ENCODE measurements around the gene DAPK2.
A peak's percentile ranks its signal among the peaks of the same experiment; 100 is the strongest.

The DAPK2 gene

DNA sequence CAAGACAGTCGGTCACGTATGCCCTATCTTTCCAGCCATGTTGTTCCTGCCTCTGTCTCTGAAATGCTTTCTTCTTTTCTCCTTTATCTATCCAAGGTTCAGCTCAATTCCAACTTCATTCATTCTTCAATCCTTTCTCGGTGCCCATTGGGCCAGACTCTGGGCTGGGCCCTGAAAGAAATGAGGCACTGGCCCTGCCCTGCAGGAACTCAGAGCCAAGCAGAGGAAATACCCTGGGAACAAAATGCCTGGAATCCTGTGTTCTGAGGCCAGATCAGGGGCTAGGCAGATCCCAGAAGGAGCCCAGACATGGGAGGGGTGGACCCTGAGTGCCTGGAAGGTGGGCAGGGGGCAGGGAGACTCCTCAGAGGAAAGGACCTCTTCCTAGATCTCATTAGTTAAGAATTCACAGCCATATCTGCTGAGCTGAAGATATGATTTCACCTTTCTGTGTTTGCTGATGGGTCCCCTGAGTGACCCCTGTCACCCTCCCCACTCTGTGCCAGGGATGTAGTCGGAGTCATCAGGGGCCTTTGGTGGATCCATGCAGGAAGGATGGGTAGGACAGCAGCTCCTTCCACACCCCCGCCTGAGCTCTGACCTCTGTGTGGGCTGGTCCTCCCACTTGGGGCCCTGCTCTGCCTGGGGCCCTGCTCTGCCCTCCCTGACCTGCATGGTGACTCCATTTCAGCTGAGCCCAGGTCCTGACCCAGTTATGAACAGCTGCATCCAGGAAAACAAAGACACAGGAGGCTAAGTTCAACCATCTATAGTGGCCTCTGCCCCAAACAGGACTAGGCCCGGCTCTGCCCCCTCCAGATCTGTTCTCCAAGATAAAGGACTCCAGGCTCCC is 5.3 kb upstream of the DAPK2 start:
- TF ChIP-seq CTCF (IDR thresholded peaks at IDR 0.05; ENCODE audit: borderline replicate concordance, insufficient read depth, low read depth, low read length): no peak
- no peak overlapping the region for H3K4me3 ChIP-seq (ENCODE audit: low read depth, low read length)

DNA sequence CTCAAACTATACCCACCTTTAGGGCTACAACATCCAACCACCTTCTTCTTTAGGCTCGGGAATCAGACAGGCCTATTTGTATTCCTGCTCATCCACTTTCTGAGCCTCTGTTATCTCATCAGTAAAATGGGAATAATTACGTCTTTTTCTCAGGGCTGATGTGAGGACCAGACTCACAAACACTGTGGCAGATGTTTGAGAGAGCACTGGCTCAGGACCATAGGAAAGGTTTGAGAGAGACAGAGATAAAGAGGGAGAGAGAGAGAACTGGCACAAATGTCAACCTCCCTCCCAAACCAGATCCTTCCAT is 4.8 kb upstream of the DAPK2 start:
- no peak for TF ChIP-seq CTCF (IDR thresholded peaks at IDR 0.05; ENCODE audit: borderline replicate concordance, insufficient read depth, low read depth, low read length)
- no peak overlapping the region for H3K4me3 ChIP-seq (ENCODE audit: low read depth, low read length)

DNA sequence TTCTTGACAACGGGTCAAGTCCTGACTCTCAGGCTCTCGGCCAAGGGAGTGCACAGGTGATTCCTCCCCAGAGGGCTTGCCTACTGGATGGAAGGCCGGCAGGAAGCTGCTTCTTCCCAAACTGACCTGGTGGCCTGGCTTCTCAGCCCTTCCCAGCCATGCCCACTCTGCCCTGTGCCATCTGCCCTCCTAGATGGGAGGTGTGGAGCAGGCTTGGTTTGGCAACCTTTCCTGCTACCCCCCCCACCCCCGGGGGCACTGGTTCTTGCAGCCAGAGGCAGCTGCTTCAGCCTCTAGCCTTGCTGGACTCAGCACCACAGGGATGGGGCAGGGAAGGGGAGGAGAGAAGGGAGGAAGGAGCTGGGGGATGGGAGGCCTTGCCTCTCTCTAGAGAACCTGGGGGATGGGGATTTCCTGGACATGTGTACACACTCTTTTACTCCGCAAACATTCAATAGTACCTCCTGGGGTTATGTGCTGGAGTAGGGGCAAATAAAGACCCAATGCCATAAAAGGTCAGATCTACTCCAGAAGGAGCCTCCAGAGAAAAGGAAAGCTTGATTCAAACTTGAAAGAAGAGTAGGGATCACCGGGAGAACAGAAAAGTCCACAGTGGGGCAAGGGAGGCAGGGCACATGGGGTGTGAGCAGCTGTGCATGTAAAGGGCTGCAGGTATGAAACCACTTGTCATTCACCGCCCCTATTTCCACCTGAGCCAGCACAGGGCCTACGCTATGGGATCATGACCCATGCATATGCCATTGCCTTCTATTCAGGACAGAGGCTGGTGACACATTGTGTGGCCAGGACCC is 4.2 kb upstream of the DAPK2 start:
- no peak overlapping the region for H3K4me3 ChIP-seq (ENCODE audit: low read depth, low read length)
- TF ChIP-seq CTCF (IDR thresholded peaks at IDR 0.05; ENCODE audit: borderline replicate concordance, insufficient read depth, low read depth, low read length): no peak

DNA sequence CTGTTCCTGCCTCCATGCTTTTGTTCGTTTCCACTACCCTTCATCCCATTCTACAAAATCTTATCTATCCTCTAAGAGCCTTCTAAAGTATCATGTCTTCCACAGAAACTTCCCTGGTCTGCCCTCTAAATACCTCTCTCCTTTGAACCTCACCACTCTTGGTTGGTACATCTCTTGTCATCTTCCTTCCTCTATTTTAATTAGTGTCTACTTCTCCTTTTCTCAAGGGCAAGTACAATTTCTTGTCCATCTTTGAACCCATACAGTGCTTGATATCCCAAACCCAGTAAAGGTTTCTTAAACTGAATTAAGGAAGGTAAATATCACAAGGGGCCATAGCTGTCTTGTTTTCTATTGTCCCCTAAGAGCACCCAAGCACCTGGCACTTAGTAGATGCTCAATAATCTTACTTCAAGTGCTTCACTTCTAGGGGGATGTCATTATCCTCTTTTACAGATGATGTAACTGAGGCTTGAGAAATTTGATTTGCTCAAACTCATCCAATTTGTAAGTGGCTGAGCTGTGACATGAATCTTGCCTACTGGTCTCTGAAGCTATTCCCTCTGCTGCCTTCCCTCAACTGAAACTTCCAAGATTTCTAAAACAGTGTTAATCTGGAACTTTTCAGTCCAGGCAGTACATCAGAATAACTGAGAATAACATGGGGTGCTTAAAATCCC is 2.6 kb upstream of the DAPK2 start:
- no peak for TF ChIP-seq CTCF (IDR thresholded peaks at IDR 0.05; ENCODE audit: borderline replicate concordance, insufficient read depth, low read depth, low read length)
- H3K4me3 ChIP-seq (ENCODE audit: low read depth, low read length): no peak overlapping the region

- no peak for TF ChIP-seq CTCF (IDR thresholded peaks at IDR 0.05; ENCODE audit: borderline replicate concordance, insufficient read depth, low read depth, low read length)
- peak overlapping the region; percentile 67 for H3K4me3 ChIP-seq (ENCODE audit: low read depth, low read length)
Measured at GRCh38 chr15:64045774-64046420, 388 bp downstream of the DAPK2 start.

DNA sequence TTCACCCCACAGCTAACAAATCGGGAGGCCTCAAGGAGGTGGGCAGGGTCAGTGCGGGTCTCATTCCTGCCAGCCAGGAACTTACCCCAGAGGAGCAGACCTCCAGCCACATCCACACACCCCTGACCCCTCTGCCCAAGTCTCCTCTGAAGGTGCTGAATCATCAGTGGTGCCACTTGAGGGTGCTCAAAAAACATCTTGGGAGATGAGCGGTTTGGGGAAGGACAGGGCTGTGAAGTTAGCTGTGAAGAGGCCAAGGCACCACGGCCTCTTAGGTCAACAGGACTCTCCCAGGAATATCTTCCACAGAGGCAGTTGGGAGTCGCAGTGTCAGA is 1.2 kb downstream of the DAPK2 start:
- H3K4me3 ChIP-seq (ENCODE audit: low read depth, low read length): peak overlapping the region; percentile 67
- TF ChIP-seq CTCF (IDR thresholded peaks at IDR 0.05; ENCODE audit: borderline replicate concordance, insufficient read depth, low read depth, low read length): no peak
